Measurements from ENCODE around the gene JOSD1. TPM values are rescaled to one million over a fixed set of nuclear protein-coding genes. Genes with fewer than 3 reads are reported as not detected.

Gene JOSD1
- total RNA-seq, 1 experiment from 2014 or later = 55.3 TPM

- POLR2A ChIA-PET = no interaction called here
- peaks cover 11% of the 10 kb centered on the region for H3K36me3 ChIP-seq (ENCODE audit: control insufficient read depth, insufficient read depth, low read length)
- no TSS peak for BruUV-seq (replicated peaks)
- H3K36me3 Mint-ChIP-seq (ENCODE audit: insufficient read depth, unreplicated experiment) = peaks cover 56% of the 10 kb centered on the region
- H3K27me3 Mint-ChIP-seq (ENCODE audit: insufficient read depth, unreplicated experiment) = no peaks in the 10 kb centered on the region
- no peak for DNase-seq
- no peak for TF ChIP-seq CTCF (IDR thresholded peaks at IDR 0.05; ENCODE audit: insufficient read depth in 1 of 2, low read depth in 1 of 2, low read length in 1 of 2, severe bottlenecking in 1 of 2, unreplicated experiment in 1 of 2)
- intact Hi-C loops (cut with micrococcal nuclease; ENCODE audit: unreplicated experiment) = no loop called here
- no peaks in the 10 kb centered on the region for H3K27me3 ChIP-seq (replicated peaks; ENCODE audit: control insufficient read depth, insufficient read depth, low read length)
- H3K9me3 Mint-ChIP-seq (ENCODE audit: unreplicated experiment) = no peaks in the 10 kb centered on the region
- H3K27ac Mint-ChIP-seq (ENCODE audit: unreplicated experiment) = no peak overlapping the region
- no peak overlapping the region for H3K4me3 Mint-ChIP-seq (ENCODE audit: unreplicated experiment)
- no peaks in the 10 kb centered on the region for H3K4me1 ChIP-seq
- H3K4me3 ChIP-seq (ENCODE audit: low read depth, low read length) = no peak overlapping the region
- H3K9me3 ChIP-seq = no peaks in the 10 kb centered on the region
- no peaks in the 10 kb centered on the region for H3K4me1 Mint-ChIP-seq (ENCODE audit: low read depth, unreplicated experiment)
- CTCF ChIA-PET = no interaction called here
Observed at GRCh38 chr22:38727530-38728451, 27.0 kb upstream of the JOSD1 start.

GRCh38 chr22:38727123-38727522, 26.4 kb upstream of the JOSD1 start:
- no peak overlapping the region for H3K4me3 ChIP-seq (ENCODE audit: low read depth, low read length)
- H3K9me3 ChIP-seq = no peaks in the 10 kb centered on the region
- Mint-ChIP-seq H3K9me3 (ENCODE audit: unreplicated experiment) (no peaks in the 10 kb centered on the region), H3K36me3 (ENCODE audit: insufficient read depth, unreplicated experiment) (peaks cover 50% of the 10 kb centered on the region), H3K4me1 (ENCODE audit: low read depth, unreplicated experiment) (no peaks in the 10 kb centered on the region), H3K27me3 (ENCODE audit: insufficient read depth, unreplicated experiment) (no peaks in the 10 kb centered on the region), H3K4me3 (ENCODE audit: unreplicated experiment) (no peak overlapping the region), H3K27ac (ENCODE audit: unreplicated experiment) (no peak overlapping the region)
- ChIA-PET CTCF (no interaction called here), POLR2A (no interaction called here)
- H3K27me3 ChIP-seq (replicated peaks; ENCODE audit: control insufficient read depth, insufficient read depth, low read length) = no peaks in the 10 kb centered on the region
- no peak for TF ChIP-seq CTCF (IDR thresholded peaks at IDR 0.05; ENCODE audit: insufficient read depth in 1 of 2, low read depth in 1 of 2, low read length in 1 of 2, severe bottlenecking in 1 of 2, unreplicated experiment in 1 of 2)
- no peaks in the 10 kb centered on the region for H3K4me1 ChIP-seq
- DNase-seq = no peak
- BruUV-seq (replicated peaks) = no TSS peak
- peaks cover 11% of the 10 kb centered on the region for H3K36me3 ChIP-seq (ENCODE audit: control insufficient read depth, insufficient read depth, low read length)
- intact Hi-C loops (cut with micrococcal nuclease; ENCODE audit: unreplicated experiment) = no loop called here

GRCh38 chr22:38725900-38726655, 25.3 kb upstream of the JOSD1 start:
- Histone ChIP-seq H3K4me3 (ENCODE audit: low read depth, low read length) (no peak overlapping the region), H3K9me3 (no peaks in the 10 kb centered on the region), H3K4me1 (no peaks in the 10 kb centered on the region), H3K27me3 (replicated peaks; ENCODE audit: control insufficient read depth, insufficient read depth, low read length) (no peaks in the 10 kb centered on the region), H3K36me3 (ENCODE audit: control insufficient read depth, insufficient read depth, low read length) (peaks cover 11% of the 10 kb centered on the region)
- DNase-seq = no peak
- Mint-ChIP-seq H3K9me3 (ENCODE audit: unreplicated experiment) (no peaks in the 10 kb centered on the region), H3K4me1 (ENCODE audit: low read depth, unreplicated experiment) (no peaks in the 10 kb centered on the region), H3K36me3 (ENCODE audit: insufficient read depth, unreplicated experiment) (peaks cover 45% of the 10 kb centered on the region), H3K27me3 (ENCODE audit: insufficient read depth, unreplicated experiment) (no peaks in the 10 kb centered on the region), H3K27ac (ENCODE audit: unreplicated experiment) (no peak overlapping the region), H3K4me3 (ENCODE audit: unreplicated experiment) (no peak overlapping the region)
- BruUV-seq (replicated peaks) = no TSS peak
- ChIA-PET POLR2A (interaction anchor here (1.4 kb wide), 1 partner anchor 45 kb away, joined by 4 read pairs; the partner anchor contains the start of gene TOMM22), CTCF (interaction anchor here (0.6 to 1.6 kb wide), 2 partner anchors 20 to 277 kb away, joined by 3 to 7 read pairs; partner anchors contain the start of gene GTPBP1)
- TF ChIP-seq CTCF (IDR thresholded peaks at IDR 0.05; ENCODE audit: insufficient read depth in 1 of 2, low read depth in 1 of 2, low read length in 1 of 2, severe bottlenecking in 1 of 2, unreplicated experiment in 1 of 2) = no peak
- intact Hi-C loops (cut with micrococcal nuclease; ENCODE audit: unreplicated experiment) = no loop called here
